Activated CD4-positive, alpha-beta T cell treated with anti-CD3 and anti-CD28 coated beads, Interleukin-2, Interleukin-6, amounts not matched to agents 100 ng/mL and 50 ng/mL, durations not matched to agents 16 hours and 8 hours (primary cell): ENCODE measurements around the gene RNF20.
A peak's percentile ranks its signal among the peaks of the same experiment; 100 is the strongest.
"Not testable (repeated sequence)": the region's sequence is repeated elsewhere in the genome, so short reads cannot be mapped to it uniquely, and the experiment has no call there.

Experiments used
- DNase-seq: peaks from one replicate; pipeline ENCODE4 v3.0.0-alpha.2; 2020

Gene RNF20, protein sequence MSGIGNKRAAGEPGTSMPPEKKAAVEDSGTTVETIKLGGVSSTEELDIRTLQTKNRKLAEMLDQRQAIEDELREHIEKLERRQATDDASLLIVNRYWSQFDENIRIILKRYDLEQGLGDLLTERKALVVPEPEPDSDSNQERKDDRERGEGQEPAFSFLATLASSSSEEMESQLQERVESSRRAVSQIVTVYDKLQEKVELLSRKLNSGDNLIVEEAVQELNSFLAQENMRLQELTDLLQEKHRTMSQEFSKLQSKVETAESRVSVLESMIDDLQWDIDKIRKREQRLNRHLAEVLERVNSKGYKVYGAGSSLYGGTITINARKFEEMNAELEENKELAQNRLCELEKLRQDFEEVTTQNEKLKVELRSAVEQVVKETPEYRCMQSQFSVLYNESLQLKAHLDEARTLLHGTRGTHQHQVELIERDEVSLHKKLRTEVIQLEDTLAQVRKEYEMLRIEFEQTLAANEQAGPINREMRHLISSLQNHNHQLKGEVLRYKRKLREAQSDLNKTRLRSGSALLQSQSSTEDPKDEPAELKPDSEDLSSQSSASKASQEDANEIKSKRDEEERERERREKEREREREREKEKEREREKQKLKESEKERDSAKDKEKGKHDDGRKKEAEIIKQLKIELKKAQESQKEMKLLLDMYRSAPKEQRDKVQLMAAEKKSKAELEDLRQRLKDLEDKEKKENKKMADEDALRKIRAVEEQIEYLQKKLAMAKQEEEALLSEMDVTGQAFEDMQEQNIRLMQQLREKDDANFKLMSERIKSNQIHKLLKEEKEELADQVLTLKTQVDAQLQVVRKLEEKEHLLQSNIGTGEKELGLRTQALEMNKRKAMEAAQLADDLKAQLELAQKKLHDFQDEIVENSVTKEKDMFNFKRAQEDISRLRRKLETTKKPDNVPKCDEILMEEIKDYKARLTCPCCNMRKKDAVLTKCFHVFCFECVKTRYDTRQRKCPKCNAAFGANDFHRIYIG

DNA sequence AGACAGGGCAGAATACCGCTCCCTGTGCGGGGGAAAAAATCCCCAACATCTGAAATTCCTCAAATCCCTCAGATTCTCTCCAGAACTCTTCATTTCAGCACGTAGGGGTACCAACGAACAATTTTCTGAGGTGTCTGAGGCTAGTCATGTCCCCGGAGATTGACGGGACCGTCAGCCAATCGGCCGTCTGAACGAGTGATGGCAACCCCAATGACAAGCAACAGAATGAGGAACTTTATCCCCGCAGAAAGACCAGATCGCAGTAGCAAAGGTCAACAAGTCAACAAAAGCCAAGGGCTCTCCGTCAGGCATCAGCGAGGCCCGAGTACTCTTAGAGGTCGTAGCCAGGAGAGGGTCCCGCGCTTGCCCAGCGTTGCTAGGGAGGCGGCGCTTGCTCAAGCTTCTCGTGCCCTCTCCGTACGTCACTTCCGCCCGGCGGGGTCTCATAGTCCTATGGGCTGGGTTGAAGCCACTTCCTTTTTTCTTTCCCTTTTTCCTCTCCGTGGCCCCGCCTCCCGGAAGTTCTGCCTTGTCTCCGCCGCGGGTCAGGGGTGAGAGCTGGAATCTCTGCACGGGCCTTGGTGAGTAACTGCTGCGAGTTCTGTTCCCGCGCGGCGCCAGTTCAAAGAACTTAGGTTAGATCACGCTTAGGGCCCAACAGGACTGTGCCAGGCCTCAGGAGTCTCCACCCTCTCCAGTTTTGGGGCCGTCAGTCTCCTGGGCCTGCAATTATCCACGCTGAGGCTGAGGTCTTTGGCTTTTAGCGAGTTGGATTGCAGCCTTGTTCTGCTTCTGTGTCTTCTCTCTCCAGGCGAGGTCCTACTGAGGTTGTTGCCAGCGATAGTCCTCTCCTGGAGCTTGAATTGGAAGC is at the start of gene RNF20:
Gene RNF20, plus strand, starts transcription at position 520 of the 871 bp plus-strand sequence. CDS start 1,571 bp downstream, outside the sequence.
- peak; percentile 98 for DNase-seq

DNA sequence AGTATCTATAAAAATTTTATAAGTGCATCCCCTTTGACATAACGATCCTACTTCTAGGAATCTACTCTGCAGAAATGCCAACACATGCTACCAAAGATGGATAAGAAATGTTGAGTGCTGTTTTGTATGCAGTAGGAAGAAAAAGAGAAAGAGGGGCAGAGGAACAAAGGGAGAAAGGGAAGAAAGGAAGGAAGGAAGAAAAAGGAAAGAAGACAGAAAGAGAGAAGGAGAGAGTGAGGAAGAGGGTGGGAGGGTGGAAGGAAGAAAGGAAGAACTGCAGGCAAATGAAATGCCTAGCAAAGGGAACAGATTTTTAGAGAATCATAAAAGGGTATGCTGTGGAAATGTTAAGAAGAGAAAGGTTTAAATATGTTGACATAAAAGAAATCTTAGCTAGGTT is 49.6 kb upstream of the RNF20 start:
- DNase-seq: no peak

DNA sequence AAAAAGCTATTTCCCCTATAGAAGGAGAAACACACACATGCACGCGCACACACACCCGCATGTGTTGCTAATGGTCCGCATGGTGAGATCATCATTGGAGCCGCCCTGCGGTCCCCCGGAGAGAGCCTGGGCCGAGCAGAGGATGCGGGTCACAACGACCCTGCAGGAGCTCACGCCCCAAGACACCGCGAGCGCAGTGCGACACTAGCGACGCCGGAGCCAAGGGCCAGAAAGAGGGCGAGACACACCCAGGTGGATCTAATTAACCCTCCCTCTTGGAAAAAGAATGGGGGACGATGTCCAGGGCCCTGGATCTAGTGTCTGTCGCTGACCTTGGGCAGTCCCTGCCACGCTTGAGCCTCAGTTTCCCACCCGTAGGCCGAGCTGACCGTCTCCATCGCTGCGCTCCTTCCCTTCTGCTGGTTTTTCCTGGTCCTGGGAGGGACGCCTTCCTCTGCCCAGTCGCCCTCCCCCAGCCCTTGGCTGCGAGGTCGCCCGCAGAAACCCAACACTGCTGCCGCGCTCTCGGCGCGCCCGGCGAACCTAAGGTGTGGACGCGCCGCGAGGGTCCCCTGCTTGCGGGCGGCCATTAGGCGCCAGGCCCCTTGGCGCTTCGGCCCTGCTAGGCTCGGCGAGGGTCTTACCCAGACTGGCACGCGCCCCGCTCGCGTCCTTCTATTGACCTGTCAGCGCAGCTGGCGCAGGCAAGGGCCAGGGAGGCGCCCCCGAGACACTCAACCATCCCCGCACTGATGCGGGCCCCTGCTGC is 47.5 kb upstream of the RNF20 start:
- no peak for DNase-seq

DNA sequence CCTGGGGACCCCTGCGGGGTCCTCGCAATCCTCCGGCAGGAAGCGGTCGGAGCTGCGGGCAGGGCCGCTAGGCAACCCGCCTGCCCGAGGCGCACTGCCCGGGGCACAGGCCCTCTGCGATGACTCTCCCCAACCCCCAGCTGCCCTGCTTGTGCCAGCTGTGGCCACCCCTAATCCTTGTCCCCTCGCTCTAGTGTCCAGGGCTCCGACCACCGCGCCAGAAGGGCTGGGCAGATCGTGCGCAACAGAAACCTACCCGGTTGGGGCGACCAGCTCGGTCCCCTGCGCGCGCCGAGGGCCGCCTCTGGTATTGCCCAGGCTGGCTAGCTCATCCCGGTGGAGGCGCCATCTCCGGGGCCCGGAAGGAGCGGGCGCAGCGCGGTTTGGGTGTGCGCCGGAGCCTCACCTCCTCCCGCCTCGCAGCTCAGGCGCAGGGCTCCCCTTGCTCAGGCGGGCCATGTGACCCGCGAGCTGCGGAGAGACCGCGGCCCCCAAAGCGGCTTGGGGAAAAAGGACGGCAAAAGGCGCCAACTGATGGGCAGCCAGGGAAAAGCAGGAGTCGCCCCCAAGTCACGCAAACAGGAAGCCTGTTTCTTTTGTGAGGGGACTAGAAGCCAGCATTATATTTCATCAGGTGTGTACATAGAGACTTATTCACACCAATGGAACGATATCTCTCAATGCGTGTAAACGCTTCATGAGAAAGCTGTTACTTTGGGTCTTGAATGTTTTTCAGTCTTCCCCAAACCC is 46.8 kb upstream of the RNF20 start:
- DNase-seq: peak; percentile 13

DNA sequence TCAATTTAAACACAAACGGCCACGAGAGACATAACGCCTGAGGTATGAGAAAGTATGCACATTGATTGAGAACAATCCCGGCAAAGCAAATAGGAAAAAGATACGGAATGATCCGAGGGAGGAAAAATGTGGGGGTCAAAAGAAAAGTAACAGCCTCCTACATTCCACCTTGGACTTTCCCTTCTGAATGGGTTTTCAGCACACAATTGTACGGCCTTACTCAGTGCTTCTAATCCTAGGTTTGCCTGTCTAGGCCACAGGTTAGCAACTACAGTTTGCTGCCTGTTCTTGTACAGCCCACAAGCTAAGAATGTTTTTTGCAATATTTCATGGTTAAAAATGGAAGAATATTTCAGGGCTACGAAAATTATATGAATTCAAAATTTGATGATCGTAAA is 46.2 kb upstream of the RNF20 start:
- DNase-seq: no peak

DNA sequence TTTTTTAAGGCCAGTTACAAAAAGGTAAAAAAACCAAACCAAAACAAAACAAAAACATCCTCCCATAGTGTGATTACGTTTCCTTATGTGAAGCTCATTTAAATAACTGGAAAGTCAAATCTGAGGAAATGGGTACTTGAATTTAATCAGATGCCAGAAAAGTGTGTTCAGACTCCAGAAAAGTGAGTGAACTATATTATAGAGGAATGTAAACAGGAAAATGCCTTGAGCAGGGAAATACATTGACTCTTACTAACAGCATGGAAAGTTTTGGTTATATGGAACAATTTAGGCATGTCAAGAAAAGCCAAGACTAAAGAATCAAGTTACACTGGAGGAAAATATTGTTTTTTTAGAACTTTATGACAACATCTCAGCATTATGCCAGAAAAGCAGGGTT is 37.8 kb upstream of the RNF20 start:
- DNase-seq: no peak

DNA sequence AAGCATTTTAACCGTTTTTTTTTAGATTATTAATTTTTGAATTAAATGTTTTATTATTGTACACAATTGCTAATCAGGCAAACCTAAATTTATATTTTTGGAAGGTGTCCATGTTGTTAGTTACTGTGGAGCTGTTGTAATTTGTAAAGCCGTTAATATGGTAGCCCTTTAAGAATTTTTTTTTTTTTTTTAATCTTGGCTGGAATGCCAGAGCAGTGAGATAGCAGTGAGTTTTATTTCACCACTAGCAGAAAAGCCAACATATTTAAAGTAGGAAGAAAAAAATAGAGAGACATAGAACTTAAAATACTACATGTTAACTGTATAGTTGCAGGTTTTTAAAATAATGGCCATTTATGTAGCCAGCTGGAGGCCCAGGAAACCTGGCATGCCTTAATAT is 35.3 kb upstream of the RNF20 start:
- no peak for DNase-seq

DNA sequence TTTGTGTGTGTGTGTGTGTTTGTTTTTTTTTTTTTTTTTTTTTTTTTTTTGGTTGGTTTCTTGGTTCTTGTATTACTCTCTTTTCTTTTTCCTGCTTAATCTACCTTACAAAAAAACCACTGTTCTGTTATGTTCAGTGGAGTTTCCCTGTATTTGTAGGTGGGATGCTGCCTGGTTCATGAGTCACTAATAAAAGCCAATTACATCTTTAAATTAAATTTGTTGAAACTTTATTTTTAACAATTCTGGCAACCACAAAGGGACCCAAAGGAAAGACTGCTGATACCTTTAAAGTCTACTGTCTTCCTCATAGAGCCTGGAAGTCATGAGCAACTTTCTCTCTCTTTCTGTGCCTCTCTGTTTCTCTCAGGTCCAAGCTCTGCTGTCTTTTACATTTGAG is 29.5 kb upstream of the RNF20 start:
- no peak for DNase-seq

DNA sequence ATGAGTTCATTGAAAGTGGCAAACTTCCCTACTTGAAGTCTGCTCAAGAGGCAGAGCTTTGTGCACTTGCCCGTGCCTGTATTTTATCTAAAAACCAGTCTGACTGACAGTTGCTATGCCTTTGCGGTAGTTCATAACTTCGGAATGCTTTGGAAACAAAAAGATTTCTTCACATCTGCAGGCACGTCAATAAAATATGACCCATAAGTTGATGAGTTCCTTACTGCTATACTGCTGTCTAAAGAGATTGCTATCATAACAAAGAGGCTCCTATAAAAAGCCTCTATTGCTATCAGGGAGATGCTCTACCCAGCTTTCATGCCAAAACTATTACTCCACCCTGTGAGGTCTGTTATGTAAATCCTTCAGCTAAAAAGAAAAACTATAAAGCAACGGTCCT is 25.4 kb upstream of the RNF20 start:
- DNase-seq: no peak

DNA sequence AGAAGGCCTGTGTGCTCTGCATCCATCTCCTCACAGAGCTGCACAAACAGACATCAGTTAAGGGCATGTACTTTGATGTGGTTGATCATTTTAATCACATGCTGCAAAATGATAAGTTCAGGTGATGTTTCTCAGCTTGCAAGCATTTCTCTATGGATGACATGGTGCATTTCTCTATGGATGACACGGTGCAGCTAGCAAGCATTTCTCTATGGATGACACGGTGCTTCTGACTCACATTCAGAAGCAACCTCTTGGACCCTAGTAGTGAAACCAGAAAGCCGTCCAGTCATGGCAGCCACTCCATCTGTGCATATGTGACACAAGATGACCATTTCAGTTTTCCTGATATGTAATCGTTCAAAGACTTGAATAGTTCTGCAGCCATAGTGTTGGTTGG is 24.1 kb upstream of the RNF20 start:
- DNase-seq: no peak

DNA sequence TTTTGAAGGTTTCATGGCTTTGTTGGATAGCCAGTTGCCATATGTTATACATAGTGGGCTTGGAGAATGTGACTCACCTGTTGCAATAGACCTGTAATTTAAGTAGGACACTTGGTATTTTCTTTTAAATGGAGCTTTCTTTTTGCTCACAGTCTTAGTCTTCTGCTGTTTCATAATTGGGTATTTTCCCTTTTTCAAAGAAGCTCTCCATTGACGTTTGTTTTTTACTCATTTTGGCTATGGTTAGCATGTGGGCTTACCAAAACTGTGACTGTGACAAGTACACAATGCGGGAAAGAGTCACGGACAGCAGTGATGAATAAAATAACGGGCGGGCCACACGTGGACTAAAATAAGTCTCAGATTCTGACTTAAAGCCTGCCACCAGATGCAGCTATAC is 23.2 kb upstream of the RNF20 start:
- peak; percentile 61 for DNase-seq

DNA sequence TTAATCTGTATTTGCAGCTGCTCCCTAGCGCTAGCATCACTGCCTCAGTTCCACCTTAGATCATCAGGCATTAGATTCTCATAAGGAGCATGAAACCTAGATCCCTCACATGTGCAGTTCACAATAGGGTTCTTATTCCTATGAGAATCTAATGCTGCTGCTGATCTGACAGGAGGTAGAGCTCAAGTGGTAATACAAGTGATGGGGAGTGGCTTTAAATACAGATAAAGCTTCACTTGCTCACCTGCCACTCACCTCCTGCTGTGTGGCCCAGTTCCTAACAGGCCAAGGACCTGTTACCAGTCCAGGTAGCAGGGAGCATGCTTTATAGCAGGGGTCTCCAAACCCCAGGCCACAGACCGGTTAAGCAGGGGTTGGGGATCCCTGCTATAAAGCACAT is 22.6 kb upstream of the RNF20 start:
- DNase-seq: no peak

DNA sequence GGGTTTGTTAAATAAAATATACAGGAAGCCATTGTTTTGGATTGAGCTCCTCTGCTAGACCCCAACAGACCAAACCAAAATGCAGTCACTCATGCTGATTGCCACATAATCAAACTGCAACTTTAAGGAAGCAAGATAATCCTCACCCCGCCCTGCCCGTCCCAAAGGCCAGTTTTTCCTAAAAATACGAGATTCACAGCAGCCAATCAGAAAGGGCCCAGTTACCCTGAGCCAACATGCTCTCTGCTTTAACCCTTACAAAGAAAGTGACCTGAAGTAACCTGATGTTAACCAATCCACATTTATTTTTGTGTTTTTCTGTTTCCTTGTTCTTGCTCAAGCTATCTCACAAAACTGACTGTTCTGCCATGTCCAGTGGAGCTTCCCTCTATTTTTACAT is 21.5 kb upstream of the RNF20 start:
- no peak for DNase-seq

DNA sequence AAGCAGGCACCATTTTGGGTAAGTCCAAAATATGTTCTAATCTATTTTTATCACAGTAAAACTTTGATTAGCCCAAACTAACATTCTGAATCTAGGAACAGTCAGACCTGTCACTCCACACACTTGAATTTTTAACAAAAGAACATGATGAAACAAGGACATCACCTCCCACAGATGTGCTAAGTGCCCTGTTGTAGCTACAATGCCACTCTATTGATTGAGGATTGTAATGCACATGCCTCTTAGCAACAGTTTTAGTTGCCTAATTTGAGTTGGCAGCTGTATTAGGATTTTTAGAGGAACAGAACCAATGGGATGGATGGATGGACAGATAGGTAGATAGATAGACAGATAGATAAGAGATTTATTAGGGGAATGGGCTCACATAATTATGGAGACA is 20.3 kb upstream of the RNF20 start:
- no peak for DNase-seq

DNA sequence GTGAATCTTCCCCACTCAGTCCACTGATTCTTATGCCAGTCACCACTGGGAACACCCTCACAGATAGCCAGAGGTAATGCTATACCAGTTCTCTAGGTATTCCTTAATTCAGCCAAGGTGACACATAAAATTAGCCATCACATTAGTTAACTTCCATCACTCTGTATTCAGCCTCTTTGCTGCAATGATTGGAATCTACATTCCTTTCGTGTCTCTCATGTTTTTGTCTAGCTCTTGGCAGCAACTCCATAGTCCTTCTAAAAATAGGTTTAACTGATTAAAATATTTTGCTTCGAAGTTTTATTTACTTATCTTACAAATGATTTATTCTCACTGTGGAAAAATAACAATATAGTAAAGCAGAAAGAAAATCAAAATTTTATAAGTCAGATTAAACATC is 19.6 kb upstream of the RNF20 start:
- no peak for DNase-seq

DNA sequence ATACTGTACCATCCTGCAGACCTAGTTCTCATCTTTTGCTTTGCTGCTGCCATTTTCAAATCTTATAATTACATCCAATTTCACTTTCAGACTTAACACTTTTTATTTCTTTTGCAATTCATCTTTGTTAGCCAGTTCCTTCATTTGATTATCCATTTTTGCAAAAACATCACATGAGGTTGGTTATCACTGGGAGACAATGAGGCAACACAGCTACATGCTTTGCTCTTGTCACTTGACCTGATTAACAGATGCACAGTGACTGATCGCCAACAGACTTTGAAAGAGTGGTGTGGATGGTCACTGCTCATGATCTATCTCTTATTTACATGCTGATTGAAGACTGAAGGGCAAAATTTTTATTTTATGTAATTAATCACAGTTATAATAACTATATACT is 17.0 kb upstream of the RNF20 start:
- DNase-seq: no peak

DNA sequence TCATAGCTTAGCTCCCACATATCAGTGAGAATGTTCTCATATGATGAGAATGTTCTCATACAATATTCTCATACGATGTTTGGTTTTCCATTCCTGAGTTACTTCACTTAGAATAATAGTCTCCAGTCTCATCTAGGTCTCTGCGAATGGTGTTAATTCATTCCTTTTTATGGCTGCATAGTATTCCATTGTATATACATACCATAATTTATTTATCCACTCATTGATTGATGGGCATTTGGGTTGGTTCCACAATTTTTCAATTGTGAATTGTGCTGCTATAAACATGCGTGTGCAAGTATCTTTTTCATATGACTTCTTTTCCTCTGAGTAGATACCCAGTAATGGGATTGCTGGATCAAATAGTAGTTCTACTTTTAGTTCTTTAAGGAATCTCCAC is 15.2 kb upstream of the RNF20 start:
- not testable (repeated sequence) for DNase-seq

DNA sequence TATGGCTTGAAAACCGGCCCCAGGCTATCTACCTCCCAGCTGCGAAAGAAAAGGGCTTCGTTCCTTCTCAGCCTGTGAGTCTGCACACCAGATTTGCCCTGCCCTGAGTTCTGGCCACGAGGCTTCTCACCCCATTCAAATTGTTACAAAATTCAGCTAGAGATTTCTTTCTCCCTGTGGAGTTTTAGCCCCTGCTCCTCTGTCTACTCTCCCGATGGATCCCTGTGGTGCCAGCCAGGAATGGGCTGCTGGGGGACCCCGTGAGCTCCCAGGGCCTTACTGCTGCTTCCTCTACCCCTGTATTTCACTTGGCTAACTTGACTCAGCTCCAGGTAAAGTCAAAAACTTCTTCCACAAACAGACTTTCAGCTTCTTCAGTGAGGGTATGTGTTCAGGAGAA is 9.3 kb upstream of the RNF20 start:
- DNase-seq: no peak

DNA sequence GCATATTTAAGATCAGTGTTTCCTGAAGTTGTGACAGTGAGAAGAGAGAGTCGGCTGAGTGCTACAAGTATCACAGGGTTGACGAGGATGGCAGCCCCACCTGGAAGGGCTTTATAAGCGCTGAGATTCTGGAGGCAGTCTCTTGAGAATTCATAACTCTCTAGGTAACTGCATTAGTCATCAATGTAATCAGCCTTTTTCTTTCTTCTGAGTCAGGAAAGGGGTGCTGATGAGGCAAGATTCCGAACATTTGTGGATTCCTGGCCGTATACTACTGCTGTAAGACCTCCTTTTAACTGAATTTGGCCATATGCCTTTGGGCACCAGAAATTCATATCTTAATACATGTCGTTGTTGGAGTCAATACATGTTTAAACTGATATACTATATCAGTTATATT is 6.6 kb upstream of the RNF20 start:
- no peak for DNase-seq

DNA sequence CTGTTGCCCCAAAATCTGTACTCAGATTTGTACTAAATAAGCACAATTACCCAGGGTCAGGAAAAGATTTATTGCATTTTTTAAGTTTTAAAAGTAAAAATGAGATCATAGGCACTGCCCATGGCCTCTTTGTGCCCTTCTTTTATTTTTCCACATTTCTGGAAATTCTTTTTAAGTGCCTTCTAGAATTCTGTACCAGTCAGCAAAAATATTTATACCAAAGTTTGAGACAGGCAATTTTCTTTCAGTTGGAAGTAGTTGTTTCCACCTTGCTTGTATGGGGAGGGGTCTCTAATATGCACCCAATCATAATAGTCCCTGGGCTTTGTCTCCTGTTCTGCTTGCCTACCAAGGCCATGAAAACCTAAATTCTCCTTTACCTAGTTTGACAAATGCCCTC is 5.6 kb upstream of the RNF20 start:
- no peak for DNase-seq

DNA sequence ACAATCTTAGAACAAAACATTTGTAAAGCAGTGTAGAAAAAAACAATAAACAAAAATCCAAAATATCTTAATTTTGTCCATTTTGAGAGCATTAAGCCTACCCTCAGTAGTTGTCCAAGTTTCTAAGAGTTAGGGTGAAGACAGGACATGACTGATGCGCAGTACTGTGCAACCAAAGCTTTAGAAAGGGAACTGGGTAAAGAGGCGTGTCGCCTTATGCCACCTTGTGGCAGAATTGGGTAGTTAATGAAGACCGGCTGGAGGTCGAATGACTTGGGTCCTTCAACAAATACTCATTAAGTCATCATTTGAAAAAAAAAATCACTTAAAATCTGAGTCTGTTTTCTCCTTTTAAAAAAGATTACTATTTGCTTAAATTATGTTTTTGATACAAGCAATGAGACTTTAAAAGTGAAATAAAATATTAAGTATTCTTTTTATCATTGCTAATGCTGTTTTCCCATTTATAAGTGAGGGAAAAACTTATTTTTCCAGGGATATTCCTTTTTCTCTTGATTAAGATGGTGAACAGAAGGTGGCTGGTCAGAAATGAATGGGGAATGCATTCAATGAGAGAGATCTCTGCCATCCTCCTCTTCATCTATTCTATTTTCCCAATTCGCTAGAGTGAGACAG is 3.5 kb upstream of the RNF20 start:
- DNase-seq: peak; percentile 85
